Epithelial cell of esophagus (primary cell): ENCODE results near the gene UPF2.

ENCODE experiments used
- DNase-seq: peaks from one replicate; pipeline ENCODE4 v3.0.0; 2010; ENCODE audit warnings: low read depth
- H3K4me3 ChIP-seq: 2 replicates; pipeline ENCODE4 v1.5.1; 2011; ENCODE audit warnings: mild to moderate bottlenecking, low read length, control low read depth
- CTCF ChIP-seq: IDR thresholded peaks from 2 replicates; pipeline ENCODE4 v1.5.1; 2011; ENCODE audit warnings: low read depth, mild to moderate bottlenecking, low read length, control low read depth, inconsistent platforms; ENCODE audit not compliant: insufficient read depth; ENCODE audit errors: missing control alignments

The UPF2 gene

GRCh38 chr10:11886138-11886474 is 156.5 kb downstream of the UPF2 start:
- no peak overlapping the region for H3K4me3 ChIP-seq
- no peak for DNase-seq
- no peak for TF ChIP-seq CTCF

- TF ChIP-seq CTCF: no peak
- no peak for DNase-seq
- no peak overlapping the region for H3K4me3 ChIP-seq
These were observed 157.0 kb downstream of the UPF2 start for GRCh38 chr10:11885437-11886137.

- no peak overlapping the region for H3K4me3 ChIP-seq
- peak; percentile 89 for DNase-seq
- TF ChIP-seq CTCF: no peak
These were observed 157.7 kb downstream of the UPF2 start for GRCh38 chr10:11884706-11885423.

- no peak for DNase-seq
- no peak overlapping the region for H3K4me3 ChIP-seq
- TF ChIP-seq CTCF: no peak
These were observed 159.8 kb downstream of the UPF2 start for GRCh38 chr10:11882646-11883375.

- no peak for TF ChIP-seq CTCF
- no peak overlapping the region for H3K4me3 ChIP-seq
- DNase-seq: peak; percentile 93
These were observed 160.9 kb downstream of the UPF2 start for GRCh38 chr10:11881477-11882417.

GRCh38 chr10:11881030-11881476 is 161.6 kb downstream of the UPF2 start:
- peak; percentile 26 for DNase-seq
- TF ChIP-seq CTCF: no peak
- H3K4me3 ChIP-seq: no peak overlapping the region
